Adrenal gland (tissue), 5 donors: ENCODE data around the gene GRAMD1A.

Experiments used
- CTCF ChIP-seq, 6 experiments: fragments of 450-650 bp in 4 of 6; fragments of 200-600 bp in 2 of 6; sonication (generic) in 1 of 6; IDR thresholded peaks; 1 replicate in 5 of 6; 2 replicates in 1 of 6; pipeline versions ENCODE4 v1.5.1 to v1.8.0; 2016 to 2021; ENCODE audit warnings: antibody characterized with exemption in 6 of 6, mild to moderate bottlenecking in 2 of 6, moderate library complexity in 1 of 6
- POLR2A ChIP-seq, 2 donors: fragments of 450-650 bp; IDR thresholded peaks; one replicate each; pipeline ENCODE4 v1.6.1; 2017; ENCODE audit warnings: antibody characterized with exemption in 2 of 2, mild to moderate bottlenecking in 2 of 2, moderate library complexity in 1 of 2
- donor health status: DM: no; HTN: no; CAD: no.

- no peak for TF ChIP-seq CTCF (IDR thresholded peaks at IDR 0.05)
- TF ChIP-seq POLR2A (IDR thresholded peaks at IDR 0.05): no peak
These were observed 75.9 kb downstream of the GRAMD1A start for GRCh38 chr19:35076026-35076370.
